ENCODE data around the gene HOMER2.
"Not testable (repeated sequence)": the region's sequence is repeated elsewhere in the genome, so short reads cannot be mapped to it uniquely, and the experiment has no call there.

The HOMER2 gene

GRCh38 chr15:82892573-82892972, 59.9 kb downstream of the HOMER2 start:
- no peak for DNase-seq

GRCh38 chr15:82890995-82891390, 61.5 kb downstream of the HOMER2 start:
- DNase-seq = no peak

- no peak for DNase-seq
Measured at GRCh38 chr15:82890338-82890994, 62.1 kb downstream of the HOMER2 start.

- peak; percentile 55 for DNase-seq
Measured at GRCh38 chr15:82882273-82882928, 70.1 kb downstream of the HOMER2 start.

GRCh38 chr15:82881747-82882146, 70.8 kb downstream of the HOMER2 start:
- no peak for DNase-seq

GRCh38 chr15:82880704-82881103, 71.8 kb downstream of the HOMER2 start:
- no peak for DNase-seq

- no peak for DNase-seq
Measured at GRCh38 chr15:82878325-82878724, 74.2 kb downstream of the HOMER2 start.

- no peak for DNase-seq
Measured at GRCh38 chr15:82877825-82878224, 74.7 kb downstream of the HOMER2 start.

GRCh38 chr15:82875411-82876003, 77.0 kb downstream of the HOMER2 start:
- no peak for DNase-seq

GRCh38 chr15:82874961-82875360, 77.6 kb downstream of the HOMER2 start:
- no peak for DNase-seq

GRCh38 chr15:82874267-82874666, 78.3 kb downstream of the HOMER2 start:
- no peak for DNase-seq

- no peak for DNase-seq
Measured at GRCh38 chr15:82873000-82873680, 79.4 kb downstream of the HOMER2 start.

- DNase-seq = no peak
Measured at GRCh38 chr15:82871832-82872484, 80.6 kb downstream of the HOMER2 start.

GRCh38 chr15:82871358-82871757, 81.2 kb downstream of the HOMER2 start:
- peak; percentile 44 for DNase-seq

GRCh38 chr15:82870727-82871320, 81.7 kb downstream of the HOMER2 start:
- DNase-seq = peak; percentile 48

- not testable (repeated sequence) for DNase-seq
Measured at GRCh38 chr15:82865981-82866380, 86.5 kb downstream of the HOMER2 start.

- not testable (repeated sequence) for DNase-seq
Measured at GRCh38 chr15:82865581-82865980, 86.9 kb downstream of the HOMER2 start.

GRCh38 chr15:82864967-82865366, 87.6 kb downstream of the HOMER2 start:
- DNase-seq = no peak

- no peak for DNase-seq
Measured at GRCh38 chr15:82862886-82863285, 89.6 kb downstream of the HOMER2 start.

- DNase-seq = no peak
Measured at GRCh38 chr15:82858932-82859331, 93.6 kb downstream of the HOMER2 start.

GRCh38 chr15:82856397-82857170, 95.9 kb downstream of the HOMER2 start:
- no peak for DNase-seq

Measured in inflammatory macrophage treated with lipopolysaccharide for 4 hours (primary cell).